Measurements from ENCODE around the gene ROR1.
A peak's percentile ranks its signal among the peaks of the same experiment; 100 is the strongest.

The ROR1 gene

DNA sequence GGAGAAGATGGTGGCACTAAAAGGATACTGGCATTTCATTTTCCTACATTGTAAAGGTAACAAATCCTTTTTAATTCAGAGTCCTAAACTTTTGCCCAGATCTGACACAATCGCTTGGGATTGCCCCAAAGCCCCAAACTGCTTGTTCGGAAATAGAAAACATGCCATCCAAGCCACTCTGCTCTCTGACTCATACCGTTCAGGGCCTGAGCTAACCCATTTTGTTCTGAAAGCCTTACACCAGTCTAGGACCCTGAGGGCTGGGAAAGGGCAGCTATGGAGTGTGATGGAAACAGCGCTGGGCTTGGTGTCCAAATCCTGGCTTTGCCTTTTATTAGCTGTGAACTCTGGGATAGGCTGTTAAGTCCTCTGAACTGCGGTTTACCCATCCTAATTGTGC is 270.2 kb downstream of the ROR1 start:
- Histone ChIP-seq H3K27ac (ENCODE audit: poor library complexity, severe bottlenecking) (peak overlapping the region; percentile 92), H3K4me1 (ENCODE audit: insufficient read depth, poor library complexity, severe bottlenecking) (peaks cover 46% of the 10 kb centered on the region), H3K36me3 (ENCODE audit: low read depth) (no peaks in the 10 kb centered on the region), H3K9me3 (ENCODE audit: severe bottlenecking) (no peaks in the 10 kb centered on the region), H3K27me3 (ENCODE audit: insufficient read depth, poor library complexity, severe bottlenecking) (no peaks in the 10 kb centered on the region), H3K4me3 (ENCODE audit: severe bottlenecking) (no peak overlapping the region)
- TF ChIP-seq, protein P1, sequence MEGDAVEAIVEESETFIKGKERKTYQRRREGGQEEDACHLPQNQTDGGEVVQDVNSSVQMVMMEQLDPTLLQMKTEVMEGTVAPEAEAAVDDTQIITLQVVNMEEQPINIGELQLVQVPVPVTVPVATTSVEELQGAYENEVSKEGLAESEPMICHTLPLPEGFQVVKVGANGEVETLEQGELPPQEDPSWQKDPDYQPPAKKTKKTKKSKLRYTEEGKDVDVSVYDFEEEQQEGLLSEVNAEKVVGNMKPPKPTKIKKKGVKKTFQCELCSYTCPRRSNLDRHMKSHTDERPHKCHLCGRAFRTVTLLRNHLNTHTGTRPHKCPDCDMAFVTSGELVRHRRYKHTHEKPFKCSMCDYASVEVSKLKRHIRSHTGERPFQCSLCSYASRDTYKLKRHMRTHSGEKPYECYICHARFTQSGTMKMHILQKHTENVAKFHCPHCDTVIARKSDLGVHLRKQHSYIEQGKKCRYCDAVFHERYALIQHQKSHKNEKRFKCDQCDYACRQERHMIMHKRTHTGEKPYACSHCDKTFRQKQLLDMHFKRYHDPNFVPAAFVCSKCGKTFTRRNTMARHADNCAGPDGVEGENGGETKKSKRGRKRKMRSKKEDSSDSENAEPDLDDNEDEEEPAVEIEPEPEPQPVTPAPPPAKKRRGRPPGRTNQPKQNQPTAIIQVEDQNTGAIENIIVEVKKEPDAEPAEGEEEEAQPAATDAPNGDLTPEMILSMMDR (IDR thresholded peaks at IDR 0.05; ENCODE audit: poor library complexity, severe bottlenecking), result no peak
- ATAC-seq (ENCODE audit: low read depth), result no peak
- no peak for DNase-seq (ENCODE audit: low spot score)

DNA sequence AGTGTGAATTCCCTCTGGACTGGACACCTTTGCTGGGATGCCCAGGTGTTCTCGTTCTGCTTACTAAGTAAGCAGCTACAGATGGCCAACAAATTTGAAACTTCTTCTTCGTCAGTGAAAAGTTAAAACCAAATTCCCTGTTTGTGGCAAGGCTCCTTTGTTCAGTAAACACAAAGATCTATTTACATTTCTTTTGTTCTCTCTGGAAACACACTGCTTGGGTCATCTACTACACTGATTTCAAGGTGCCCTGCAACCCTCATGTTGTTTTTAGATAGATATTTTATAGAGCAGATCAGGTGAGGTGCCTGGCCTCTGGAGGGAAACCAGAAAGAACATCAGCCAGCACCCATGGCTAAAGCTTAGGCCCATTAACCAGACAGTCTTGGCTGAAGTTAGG is 272.4 kb downstream of the ROR1 start:
- no peak overlapping the region for H3K27ac ChIP-seq (ENCODE audit: poor library complexity, severe bottlenecking)
- no peak for ATAC-seq (ENCODE audit: low read depth)
- no peaks in the 10 kb centered on the region for H3K9me3 ChIP-seq (ENCODE audit: severe bottlenecking)
- no peaks in the 10 kb centered on the region for H3K36me3 ChIP-seq (ENCODE audit: low read depth)
- H3K27me3 ChIP-seq (ENCODE audit: insufficient read depth, poor library complexity, severe bottlenecking), result no peaks in the 10 kb centered on the region
- no peak for DNase-seq (ENCODE audit: low spot score)
- H3K4me1 ChIP-seq (ENCODE audit: insufficient read depth, poor library complexity, severe bottlenecking), result peaks cover 27% of the 10 kb centered on the region
- H3K4me3 ChIP-seq (ENCODE audit: severe bottlenecking), result no peak overlapping the region
- TF ChIP-seq, protein P1 (IDR thresholded peaks at IDR 0.05; ENCODE audit: poor library complexity, severe bottlenecking), result no peak

DNA sequence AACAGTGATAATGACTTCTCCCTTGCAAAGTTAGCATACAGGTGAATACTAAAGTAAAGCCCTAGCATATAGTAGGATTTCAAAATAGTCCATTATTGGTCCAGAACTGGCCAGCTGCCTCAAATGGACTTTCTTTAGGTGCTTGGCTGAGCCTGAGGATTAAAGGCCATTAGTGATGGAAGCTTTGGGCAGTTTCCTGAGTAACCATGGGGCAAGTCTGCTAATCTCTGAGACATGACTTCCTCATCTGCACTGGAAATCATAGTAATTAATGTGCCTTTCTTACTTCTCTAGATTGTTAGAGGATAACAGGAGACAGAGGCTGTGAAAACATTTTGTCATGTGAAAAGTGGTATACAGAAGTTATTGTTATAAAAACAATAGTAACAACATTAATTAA is 273.1 kb downstream of the ROR1 start:
- Histone ChIP-seq H3K9me3 (ENCODE audit: severe bottlenecking) (no peaks in the 10 kb centered on the region), H3K4me1 (ENCODE audit: insufficient read depth, poor library complexity, severe bottlenecking) (peaks cover 24% of the 10 kb centered on the region), H3K36me3 (ENCODE audit: low read depth) (no peaks in the 10 kb centered on the region), H3K4me3 (ENCODE audit: severe bottlenecking) (no peak overlapping the region), H3K27me3 (ENCODE audit: insufficient read depth, poor library complexity, severe bottlenecking) (no peaks in the 10 kb centered on the region), H3K27ac (ENCODE audit: poor library complexity, severe bottlenecking) (no peak overlapping the region)
- TF ChIP-seq, protein P1 (IDR thresholded peaks at IDR 0.05; ENCODE audit: poor library complexity, severe bottlenecking), result no peak
- DNase-seq (ENCODE audit: low spot score) (no peak), ATAC-seq (ENCODE audit: low read depth) (no peak)

DNA sequence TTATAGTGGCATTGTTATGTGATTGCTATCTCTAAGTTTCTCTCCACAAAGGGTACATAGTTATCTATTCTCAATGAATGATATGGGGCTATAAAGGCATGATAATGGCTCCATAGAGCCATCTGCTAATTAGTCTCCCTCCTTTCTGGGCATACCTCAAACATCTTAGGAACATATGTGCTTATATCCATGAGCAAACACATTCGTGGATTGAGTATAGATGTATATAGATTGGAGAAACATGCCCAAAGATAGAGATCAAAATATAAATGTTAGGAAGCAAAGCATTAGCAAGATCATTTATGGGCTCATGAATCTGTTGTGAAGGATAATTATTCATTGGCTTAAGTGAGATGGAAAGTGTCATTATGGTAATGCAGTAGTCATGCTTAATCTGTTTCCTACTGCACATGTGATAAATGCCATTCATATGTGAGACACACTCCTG is 273.8 kb downstream of the ROR1 start:
- no peak overlapping the region for H3K27ac ChIP-seq (ENCODE audit: poor library complexity, severe bottlenecking)
- no peaks in the 10 kb centered on the region for H3K36me3 ChIP-seq (ENCODE audit: low read depth)
- no peaks in the 10 kb centered on the region for H3K27me3 ChIP-seq (ENCODE audit: insufficient read depth, poor library complexity, severe bottlenecking)
- H3K4me1 ChIP-seq (ENCODE audit: insufficient read depth, poor library complexity, severe bottlenecking), result peaks cover 18% of the 10 kb centered on the region
- no peaks in the 10 kb centered on the region for H3K9me3 ChIP-seq (ENCODE audit: severe bottlenecking)
- TF ChIP-seq, protein P1 (IDR thresholded peaks at IDR 0.05; ENCODE audit: poor library complexity, severe bottlenecking), result no peak
- DNase-seq (ENCODE audit: low spot score) (no peak), ATAC-seq (ENCODE audit: low read depth) (no peak)
- no peak overlapping the region for H3K4me3 ChIP-seq (ENCODE audit: severe bottlenecking)

DNA sequence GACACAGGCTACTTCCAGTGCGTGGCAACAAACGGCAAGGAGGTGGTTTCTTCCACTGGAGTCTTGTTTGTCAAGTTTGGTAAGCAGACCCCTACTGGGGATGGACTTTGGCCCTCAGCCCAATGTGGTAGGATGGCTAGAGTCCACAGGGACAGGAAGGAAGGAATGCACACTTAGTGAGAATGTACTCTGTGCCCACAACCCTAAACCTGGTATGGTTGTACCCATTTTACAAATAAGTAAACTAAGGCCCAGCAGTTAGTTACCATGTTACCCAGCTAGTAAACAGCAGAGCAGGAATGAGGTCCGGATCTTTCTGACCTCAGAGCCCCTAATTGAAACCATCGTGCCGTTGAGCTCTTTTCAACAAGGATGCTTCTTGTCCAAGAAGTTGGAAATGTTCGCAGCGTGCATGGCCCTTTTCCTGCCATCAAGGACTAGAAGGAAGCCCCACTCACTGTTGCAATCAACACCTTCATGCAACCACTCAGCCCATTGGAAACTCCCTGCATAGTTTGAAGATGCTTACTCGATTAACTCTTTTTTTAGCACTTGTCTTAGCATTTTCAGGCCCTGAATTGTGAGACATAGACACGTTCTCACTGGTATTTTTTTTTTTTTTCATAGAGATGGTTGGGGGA is 276.2 kb downstream of the ROR1 start:
- H3K36me3 ChIP-seq (ENCODE audit: low read depth), result no peaks in the 10 kb centered on the region
- H3K9me3 ChIP-seq (ENCODE audit: severe bottlenecking), result no peaks in the 10 kb centered on the region
- peaks cover 4% of the 10 kb centered on the region for H3K4me1 ChIP-seq (ENCODE audit: insufficient read depth, poor library complexity, severe bottlenecking)
- TF ChIP-seq, protein P1 (IDR thresholded peaks at IDR 0.05; ENCODE audit: poor library complexity, severe bottlenecking), result no peak
- DNase-seq (ENCODE audit: low spot score), result no peak
- no peak overlapping the region for H3K27ac ChIP-seq (ENCODE audit: poor library complexity, severe bottlenecking)
- H3K27me3 ChIP-seq (ENCODE audit: insufficient read depth, poor library complexity, severe bottlenecking), result no peaks in the 10 kb centered on the region
- no peak for ATAC-seq (ENCODE audit: low read depth)
- no peak overlapping the region for H3K4me3 ChIP-seq (ENCODE audit: severe bottlenecking)

Measured in RWPE2 (cell line).